ENCODE data around the gene EYA2.

The EYA2 gene

GRCh38 chr20:47183367-47183766, 288.7 kb downstream of the EYA2 start:
- H2AFZ ChIP-seq (ENCODE audit: low read length), result no peak overlapping the region
- peaks cover 5% of the 10 kb centered on the region for H3K4me1 ChIP-seq (ENCODE audit: insufficient read depth, low read length, poor library complexity, severe bottlenecking)
- no peak overlapping the region for H3K4me3 ChIP-seq (ENCODE audit: low read length, poor library complexity, severe bottlenecking)
- no peak overlapping the region for H3K4me2 ChIP-seq (ENCODE audit: low read depth, low read length, poor library complexity, severe bottlenecking)
- no peaks in the 10 kb centered on the region for H3F3A ChIP-seq (ENCODE audit: low read depth)
- TF ChIP-seq CTCF (conservative IDR thresholded peaks at IDR 0.05; ENCODE audit: low read length), result no peak
- TF ChIP-seq EZH2phosphoT487 (IDR thresholded peaks at IDR 0.05; ENCODE audit: borderline replicate concordance), result no peak
- H3K27me3 ChIP-seq (ENCODE audit: insufficient read depth, low read length, poor library complexity, severe bottlenecking), result no peaks in the 10 kb centered on the region
- no peaks in the 10 kb centered on the region for H4K20me1 ChIP-seq (ENCODE audit: insufficient read depth, low read length, poor library complexity, severe bottlenecking)
- no peaks in the 10 kb centered on the region for H3K36me3 ChIP-seq (ENCODE audit: insufficient read depth, low read length)
- H3K9ac ChIP-seq (ENCODE audit: low read depth, low read length, poor library complexity, severe bottlenecking), result no peak overlapping the region
- H3K9me2 ChIP-seq (replicated peaks; ENCODE audit: low read depth, low read length), result no peaks in the 10 kb centered on the region
- no peaks in the 10 kb centered on the region for H3K79me2 ChIP-seq (ENCODE audit: insufficient read depth, low read length)
- no peaks in the 10 kb centered on the region for H3K9me3 ChIP-seq (ENCODE audit: insufficient read depth, low read depth, low read length)

GRCh38 chr20:47187450-47188195, 293.0 kb downstream of the EYA2 start:
- Histone ChIP-seq H4K20me1 (ENCODE audit: insufficient read depth, low read length, poor library complexity, severe bottlenecking) (no peaks in the 10 kb centered on the region), H3K9me3 (ENCODE audit: insufficient read depth, low read depth, low read length) (no peaks in the 10 kb centered on the region), H3K36me3 (ENCODE audit: insufficient read depth, low read length) (no peaks in the 10 kb centered on the region), H3F3A (ENCODE audit: low read depth) (no peaks in the 10 kb centered on the region), H2AFZ (ENCODE audit: low read length) (no peak overlapping the region), H3K9me2 (replicated peaks; ENCODE audit: low read depth, low read length) (no peaks in the 10 kb centered on the region), H3K27me3 (ENCODE audit: insufficient read depth, low read length, poor library complexity, severe bottlenecking) (peaks cover 15% of the 10 kb centered on the region), H3K4me3 (ENCODE audit: low read length, poor library complexity, severe bottlenecking) (no peak overlapping the region), H3K4me1 (ENCODE audit: insufficient read depth, low read length, poor library complexity, severe bottlenecking) (peaks cover 16% of the 10 kb centered on the region), H3K79me2 (ENCODE audit: insufficient read depth, low read length) (no peaks in the 10 kb centered on the region), H3K4me2 (ENCODE audit: low read depth, low read length, poor library complexity, severe bottlenecking) (no peak overlapping the region), H3K9ac (ENCODE audit: low read depth, low read length, poor library complexity, severe bottlenecking) (no peak overlapping the region)
- TF ChIP-seq EZH2phosphoT487 (IDR thresholded peaks at IDR 0.05; ENCODE audit: borderline replicate concordance), result no peak
- no peak for TF ChIP-seq CTCF (conservative IDR thresholded peaks at IDR 0.05; ENCODE audit: low read length)

GRCh38 chr20:47188540-47188939, 293.9 kb downstream of the EYA2 start:
- Histone ChIP-seq H3K79me2 (ENCODE audit: insufficient read depth, low read length) (no peaks in the 10 kb centered on the region), H2AFZ (ENCODE audit: low read length) (no peak overlapping the region), H4K20me1 (ENCODE audit: insufficient read depth, low read length, poor library complexity, severe bottlenecking) (no peaks in the 10 kb centered on the region), H3K4me2 (ENCODE audit: low read depth, low read length, poor library complexity, severe bottlenecking) (peak overlapping the region; percentile 42), H3K9me3 (ENCODE audit: insufficient read depth, low read depth, low read length) (no peaks in the 10 kb centered on the region), H3K9ac (ENCODE audit: low read depth, low read length, poor library complexity, severe bottlenecking) (no peak overlapping the region), H3K4me3 (ENCODE audit: low read length, poor library complexity, severe bottlenecking) (peak overlapping the region; percentile 20), H3F3A (ENCODE audit: low read depth) (no peaks in the 10 kb centered on the region), H3K4me1 (ENCODE audit: insufficient read depth, low read length, poor library complexity, severe bottlenecking) (peaks cover 16% of the 10 kb centered on the region), H3K9me2 (replicated peaks; ENCODE audit: low read depth, low read length) (no peaks in the 10 kb centered on the region), H3K36me3 (ENCODE audit: insufficient read depth, low read length) (no peaks in the 10 kb centered on the region), H3K27me3 (ENCODE audit: insufficient read depth, low read length, poor library complexity, severe bottlenecking) (peaks cover 15% of the 10 kb centered on the region)
- TF ChIP-seq CTCF (conservative IDR thresholded peaks at IDR 0.05; ENCODE audit: low read length) (no peak), EZH2phosphoT487 (IDR thresholded peaks at IDR 0.05; ENCODE audit: borderline replicate concordance) (no peak)

All from Loucy (cell line).